Tracheal epithelial cell (primary cell): ENCODE results near the gene SLC25A51. TPM values are rescaled to one million over a fixed set of nuclear protein-coding genes. Genes with fewer than 3 reads are reported as not detected.

Experiments
- total RNA-seq: library from RNA; depleted of rRNA; stranded (reverse); fragments of >200 nt; gene quantifications from 2 replicates; pipeline ENCODE4 v1.2.1, GENCODE V29; 2014

The SLC25A51 gene, protein sequence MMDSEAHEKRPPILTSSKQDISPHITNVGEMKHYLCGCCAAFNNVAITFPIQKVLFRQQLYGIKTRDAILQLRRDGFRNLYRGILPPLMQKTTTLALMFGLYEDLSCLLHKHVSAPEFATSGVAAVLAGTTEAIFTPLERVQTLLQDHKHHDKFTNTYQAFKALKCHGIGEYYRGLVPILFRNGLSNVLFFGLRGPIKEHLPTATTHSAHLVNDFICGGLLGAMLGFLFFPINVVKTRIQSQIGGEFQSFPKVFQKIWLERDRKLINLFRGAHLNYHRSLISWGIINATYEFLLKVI
- total RNA-seq = 66.5 and 76.6 TPM in 2 replicates

DNA sequence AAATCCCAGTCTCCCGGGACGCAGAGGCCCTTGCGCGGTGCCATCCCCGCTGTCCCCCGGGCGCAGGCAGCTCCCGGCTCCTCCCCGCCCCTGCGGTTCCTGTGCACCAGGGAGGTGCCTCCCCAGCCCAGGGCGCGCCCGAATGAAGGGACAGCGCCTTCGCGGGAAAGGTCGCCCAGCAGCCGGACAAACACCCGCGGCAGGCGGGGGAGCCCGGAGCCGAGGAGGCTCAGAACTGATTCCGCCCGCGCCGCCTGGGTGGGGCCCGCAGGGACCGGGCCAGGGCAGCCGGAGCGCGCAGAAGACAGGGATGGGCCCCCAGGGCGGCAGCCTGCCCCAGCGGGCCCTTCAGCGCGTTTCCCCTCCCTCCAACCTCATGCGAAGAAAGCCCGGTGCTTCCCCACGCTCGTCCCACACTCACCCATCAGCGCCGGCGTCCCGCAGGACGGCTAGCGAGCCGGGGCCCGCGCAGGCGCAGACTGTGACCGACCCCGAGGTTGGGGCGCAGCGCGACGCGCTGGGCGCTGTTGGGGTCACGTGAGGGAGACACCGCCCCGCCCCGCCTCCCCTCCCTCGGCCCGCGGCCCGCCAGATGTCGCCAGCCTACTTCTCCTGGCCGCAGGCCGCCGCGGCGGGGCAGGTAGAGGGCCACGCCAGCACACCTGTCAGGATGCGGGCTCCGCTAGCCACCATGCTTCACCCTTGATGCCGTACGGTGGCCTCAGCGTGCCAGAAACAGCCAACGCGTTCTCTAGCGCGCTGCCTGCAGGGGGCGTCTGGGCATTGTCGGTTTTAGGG is at the start of gene SLC25A51:
SLC25A51 (minus strand) TSS at position 481 of the 798 bp plus-strand sequence. CDS start 15,577 bp downstream, outside the sequence.

Other genes starting within 250 kb of the SLC25A51 start
- 2.2 and 3.2 TPM in 2 replicates for gene TRMT10B, start 150.3 kb downstream of the SLC25A51 start, total RNA-seq
- gene EXOSC3, start 119.1 kb downstream of the SLC25A51 start, total RNA-seq = 22.0 and 33.5 TPM in 2 replicates
- 45.3 and 48.2 TPM in 2 replicates for gene DCAF10, start 103.3 kb downstream of the SLC25A51 start, total RNA-seq
- 19.8 and 35.7 TPM in 2 replicates for gene SHB, start 165.1 kb upstream of the SLC25A51 start, total RNA-seq